PFSK-1 (cell line): ENCODE results near the gene SLC4A4.

Experiments
- FOXP2 ChIP-seq: optimal IDR thresholded peaks from 2 replicates; pipeline ENCODE3; 2011; ENCODE audit warnings: borderline replicate concordance, control low read depth, inconsistent platforms; ENCODE audit not compliant: insufficient read depth; ENCODE audit errors: extremely low read length, extremely low read depth
- POLR2AphosphoS5 ChIP-seq: IDR thresholded peaks from 2 replicates; pipeline ENCODE4 v1.6.1; 2012; ENCODE audit warnings: low read depth, mild to moderate bottlenecking, control low read depth, low read length, moderate library complexity
- REST ChIP-seq, 2 experiments: IDR thresholded peaks; 2 replicates each; pipeline versions ENCODE4 v1.6.1 to v1.8.0; 2011 to 2012; ENCODE audit warnings: low read depth in 2 of 2, low read length in 2 of 2, control low read depth in 1 of 2, inconsistent platforms in 1 of 2, mild to moderate bottlenecking in 1 of 2, moderate library complexity in 1 of 2; ENCODE audit not compliant: insufficient read depth in 1 of 2
- SIN3A ChIP-seq: IDR thresholded peaks from 2 replicates; pipeline ENCODE4 v1.6.1; 2012; ENCODE audit warnings: mild to moderate bottlenecking, low read length, moderate library complexity, borderline replicate concordance; ENCODE audit not compliant: insufficient read depth
- TAF1 ChIP-seq: IDR thresholded peaks from 2 replicates; pipeline ENCODE4 v1.6.1; 2012; ENCODE audit warnings: low read length, control low read depth, borderline replicate concordance; ENCODE audit not compliant: insufficient read depth

Gene SLC4A4

GRCh38 chr4:71538528-71538927, 199.7 kb downstream of the SLC4A4 start:
- TF ChIP-seq POLR2AphosphoS5 (no peak), REST (IDR thresholded peaks at IDR 0.05; ENCODE audit: insufficient read depth in 1 of 2, low read depth in 2 of 2, low read length in 2 of 2) (no peak), TAF1 (no peak), SIN3A (no peak), FOXP2 (no peak)

- no peak for TF ChIP-seq TAF1
- TF ChIP-seq FOXP2 = no peak
- TF ChIP-seq SIN3A = no peak
These were observed 202.0 kb downstream of the SLC4A4 start for GRCh38 chr4:71540749-71541269.

- TF ChIP-seq POLR2AphosphoS5 (no peak), TAF1 (no peak), REST (IDR thresholded peaks at IDR 0.05; ENCODE audit: insufficient read depth in 1 of 2, low read depth in 2 of 2, low read length in 2 of 2) (no peak), FOXP2 (no peak), SIN3A (no peak)
These were observed 202.7 kb downstream of the SLC4A4 start for GRCh38 chr4:71541541-71541940.

GRCh38 chr4:71545168-71545567, 206.3 kb downstream of the SLC4A4 start:
- no peak for TF ChIP-seq REST (IDR thresholded peaks at IDR 0.05; ENCODE audit: insufficient read depth in 1 of 2, low read depth in 2 of 2, low read length in 2 of 2)

- TF ChIP-seq SIN3A = no peak
- TF ChIP-seq TAF1 = no peak
- TF ChIP-seq FOXP2 = no peak
- no peak for TF ChIP-seq POLR2AphosphoS5
- no peak for TF ChIP-seq REST (IDR thresholded peaks at IDR 0.05; ENCODE audit: insufficient read depth in 1 of 2, low read depth in 2 of 2, low read length in 2 of 2)
These were observed 210.8 kb downstream of the SLC4A4 start for GRCh38 chr4:71549516-71550160.
